Eye (tissue), 1 donor: ENCODE data around the gene PID1.
A peak's percentile ranks its signal among the peaks of the same experiment; 100 is the strongest.

Experiments
- DNase-seq: peaks from one replicate; pipeline ENCODE4 v3.0.0-alpha.2; 2015

The PID1 gene

DNA sequence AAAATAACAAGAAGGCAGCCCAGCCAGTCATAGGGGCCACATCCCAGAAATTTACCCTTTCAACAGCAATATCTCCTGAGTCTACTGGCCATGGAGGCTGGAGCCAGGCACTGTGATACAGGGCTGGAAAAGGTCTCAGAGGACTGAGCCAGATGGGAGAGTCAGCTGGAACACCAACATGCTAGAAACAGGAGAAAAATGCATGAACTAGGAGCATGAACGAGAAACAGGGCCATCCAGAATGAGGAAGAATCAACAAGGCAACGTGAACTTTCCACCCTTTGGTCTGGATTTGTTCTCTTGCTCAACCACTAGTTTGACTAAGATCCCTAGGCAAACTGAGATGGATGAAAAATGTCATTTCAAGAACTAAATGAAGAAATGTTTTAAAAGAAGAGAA is 13.1 kb downstream of the PID1 start:
- no peak for DNase-seq

DNA sequence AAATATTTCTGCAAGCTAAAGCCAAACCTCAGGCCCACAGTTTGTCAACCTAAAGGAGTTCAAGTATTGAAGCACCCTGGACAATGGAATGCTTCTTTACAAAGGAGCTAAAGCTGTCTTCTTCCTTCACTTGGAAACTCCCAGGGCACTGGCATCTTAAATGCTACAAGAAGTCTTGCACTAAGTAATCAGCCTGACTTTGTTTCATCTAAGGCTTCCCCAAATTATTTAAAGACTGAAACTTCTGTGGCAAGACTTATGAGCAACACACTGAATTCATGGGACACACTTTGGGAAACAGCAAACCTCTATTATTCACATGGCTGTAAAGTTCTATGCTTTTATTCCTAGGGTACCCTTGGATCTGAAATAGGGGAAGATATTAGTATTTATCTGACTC is 14.7 kb downstream of the PID1 start:
- DNase-seq, result no peak

DNA sequence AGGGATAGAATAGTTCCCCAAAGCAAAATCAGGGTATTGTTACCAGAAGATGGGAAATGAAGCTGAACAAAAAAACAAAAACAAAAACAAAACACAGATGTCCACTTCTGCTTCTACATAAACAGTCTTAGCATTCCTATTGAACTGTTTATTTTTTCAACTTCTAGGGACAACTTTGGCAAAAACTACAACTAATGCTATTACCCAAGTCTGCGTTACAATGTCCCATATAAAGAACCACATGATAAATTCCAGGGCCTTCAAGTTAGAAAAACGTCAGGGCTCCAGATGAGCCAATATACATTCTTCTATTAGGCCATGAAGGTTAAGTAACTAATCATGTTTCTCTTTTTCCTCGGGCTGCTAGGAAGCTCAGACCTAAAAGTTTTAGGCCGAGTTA is 16.9 kb downstream of the PID1 start:
- DNase-seq, result no peak

DNA sequence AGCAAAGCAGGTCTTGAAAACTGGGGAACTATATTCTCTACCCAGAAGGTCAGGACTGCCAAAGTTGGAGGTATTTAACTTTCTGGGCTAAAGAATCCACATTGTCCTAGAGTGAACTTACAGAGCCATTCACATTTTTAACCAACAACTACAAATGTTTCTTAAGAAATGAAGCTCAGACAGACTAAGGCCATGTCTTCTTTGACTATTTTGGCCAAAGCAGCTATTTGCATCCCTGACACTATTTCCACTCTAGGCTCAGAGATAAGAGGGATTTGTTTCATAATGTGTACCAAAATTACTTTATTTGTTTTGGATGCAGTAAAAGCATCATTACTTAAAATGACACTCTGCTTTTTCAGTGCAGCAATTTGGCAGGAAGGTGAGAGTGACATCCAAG is 18.1 kb downstream of the PID1 start:
- DNase-seq, result no peak

DNA sequence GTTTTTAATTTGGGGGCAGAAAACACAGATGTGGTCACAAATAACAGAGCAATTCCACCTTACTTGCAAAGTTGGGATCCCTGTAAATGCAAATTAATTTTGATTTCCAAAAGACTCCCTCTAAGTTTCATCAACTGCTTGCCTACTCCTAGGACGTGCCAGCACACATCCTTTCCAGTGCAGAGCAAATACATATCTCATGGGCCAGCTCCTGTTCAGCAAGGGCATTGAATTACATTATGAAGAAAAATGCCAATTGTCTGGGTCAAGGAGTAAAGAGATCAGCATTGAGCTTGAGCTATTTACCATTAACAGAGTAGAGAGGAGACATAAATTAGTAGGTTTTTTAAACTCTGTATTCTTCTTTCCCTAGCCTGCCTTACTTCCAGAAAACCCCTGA is 18.8 kb downstream of the PID1 start:
- no peak for DNase-seq

DNA sequence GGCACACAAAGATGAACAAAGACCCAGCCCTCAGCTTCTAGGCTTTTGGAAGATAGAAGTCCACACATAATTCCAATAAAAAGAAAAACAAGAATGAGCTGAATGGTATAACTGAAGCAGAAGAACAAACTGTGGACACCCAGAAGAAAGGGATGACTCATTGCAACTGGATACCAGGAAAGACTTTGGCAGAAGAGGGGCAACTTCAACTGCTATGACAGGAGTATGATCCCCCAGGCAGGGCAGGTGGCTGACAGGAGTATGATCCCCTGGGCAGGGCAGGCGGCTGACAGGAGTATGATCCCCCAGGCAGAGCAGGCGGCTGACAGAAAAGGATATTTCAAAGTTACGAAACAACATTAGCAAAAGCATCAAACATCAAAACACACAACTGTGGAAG is 21.6 kb downstream of the PID1 start:
- DNase-seq, result no peak

DNA sequence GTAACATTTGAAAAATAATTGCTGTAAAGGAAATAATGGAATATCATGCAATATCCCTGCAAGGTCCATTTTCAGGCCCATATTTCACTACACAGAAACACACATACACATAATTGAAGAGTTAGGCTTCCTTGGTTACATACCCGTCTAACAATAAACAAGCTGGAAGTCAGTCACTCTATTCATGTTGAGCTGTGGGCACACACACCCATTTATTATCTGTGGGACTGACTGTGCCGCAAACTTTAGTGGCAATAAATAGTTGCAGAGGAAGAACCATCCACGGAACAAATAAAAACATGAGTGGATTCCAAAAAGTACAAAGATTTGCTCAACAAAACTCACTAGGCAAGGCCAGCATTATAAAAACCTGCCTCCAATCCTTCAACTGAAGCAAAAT is 24.8 kb downstream of the PID1 start:
- DNase-seq, result no peak

DNA sequence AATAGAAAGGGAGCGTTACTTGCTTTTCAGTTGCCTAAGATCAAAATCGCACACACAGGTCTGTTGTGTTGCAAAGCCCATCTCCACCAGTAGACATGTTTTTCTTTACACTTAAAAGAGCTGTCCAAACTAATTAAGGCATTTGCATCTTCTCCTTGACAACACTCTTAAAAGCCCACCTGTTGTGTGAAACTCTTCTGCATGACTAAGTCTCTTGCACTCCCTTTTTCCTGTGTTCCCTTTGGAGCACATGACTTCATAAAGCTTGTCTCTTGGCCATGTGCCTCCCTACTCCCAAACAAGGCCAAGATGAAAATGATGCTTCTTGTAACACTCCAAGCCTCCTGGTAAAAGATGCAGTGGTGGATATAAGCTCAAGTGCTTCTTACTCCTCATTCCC is 26.1 kb downstream of the PID1 start:
- DNase-seq, result peak; percentile 78

DNA sequence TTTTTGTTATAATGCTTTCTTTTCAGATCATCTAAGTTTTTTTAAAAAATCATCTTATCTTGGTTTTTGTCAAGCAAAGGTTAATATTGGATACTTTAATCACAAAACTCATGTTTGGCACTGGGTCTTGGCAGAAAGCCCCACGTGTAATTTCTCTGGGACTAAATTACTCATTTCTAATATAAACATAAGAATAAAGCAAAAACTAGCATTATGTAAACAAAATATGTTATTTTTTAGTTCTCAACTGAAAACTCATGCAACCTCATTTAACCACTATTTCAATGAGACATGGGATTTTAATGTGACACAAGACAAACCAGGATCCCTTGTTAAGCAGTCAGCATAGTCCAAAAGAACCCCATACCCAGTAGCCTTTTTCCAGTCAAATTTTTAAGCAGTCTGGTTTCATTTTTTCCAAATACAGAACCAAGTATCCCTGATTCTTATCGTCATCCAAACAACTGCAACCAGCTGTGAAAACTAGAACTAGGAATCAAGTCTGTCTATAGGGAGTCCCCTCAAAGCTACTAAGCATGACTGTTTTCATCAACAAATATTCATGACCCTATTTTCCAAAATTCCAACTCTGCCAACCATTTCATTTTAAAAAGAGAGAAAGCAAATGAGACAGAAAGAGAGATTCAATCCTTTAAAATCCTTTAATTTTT is 27.1 kb downstream of the PID1 start:
- peak; percentile 35 for DNase-seq

DNA sequence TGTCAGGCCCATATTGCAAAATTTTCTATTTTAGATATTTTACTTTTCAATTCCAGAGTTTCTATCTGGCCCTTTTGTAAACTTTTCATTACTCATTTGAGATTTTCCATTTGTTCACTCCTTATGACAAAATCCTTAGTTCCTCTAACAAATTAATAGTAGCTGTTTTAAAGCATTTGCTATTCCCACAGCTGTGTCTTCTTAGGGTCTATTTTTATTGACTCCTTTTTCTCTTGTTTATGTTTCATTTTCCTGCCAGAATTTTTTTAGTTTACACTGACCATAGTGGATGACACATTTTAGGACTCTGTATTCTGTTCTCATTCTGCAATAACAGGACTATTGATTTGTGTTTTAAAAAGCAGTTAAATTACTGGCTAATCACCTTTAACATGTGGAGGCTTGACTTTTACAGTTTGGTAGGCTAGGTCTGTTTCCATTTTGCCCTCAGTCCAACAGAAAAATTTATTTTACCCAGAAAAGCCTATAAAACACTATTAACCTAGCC is 30.0 kb downstream of the PID1 start:
- no peak for DNase-seq

DNA sequence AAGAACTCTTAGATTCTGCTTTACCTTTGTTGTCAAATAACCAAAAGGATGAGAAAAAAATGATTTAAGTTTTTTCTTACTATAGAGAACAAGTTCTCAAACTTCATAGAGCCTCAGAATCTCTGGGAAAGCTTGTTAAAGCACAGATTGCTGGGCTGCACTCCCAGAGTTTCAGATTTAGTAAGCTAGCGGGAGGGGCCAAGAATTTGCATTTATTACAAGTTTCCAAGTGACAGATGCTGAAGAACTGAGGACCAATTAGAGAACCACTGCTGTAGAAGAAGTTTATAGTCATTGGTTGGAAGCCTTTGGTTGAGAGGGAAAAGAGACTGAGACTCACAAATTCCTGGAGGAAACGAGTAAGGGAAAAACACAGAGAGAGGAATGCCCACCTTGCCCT is 32.1 kb downstream of the PID1 start:
- DNase-seq, result no peak

DNA sequence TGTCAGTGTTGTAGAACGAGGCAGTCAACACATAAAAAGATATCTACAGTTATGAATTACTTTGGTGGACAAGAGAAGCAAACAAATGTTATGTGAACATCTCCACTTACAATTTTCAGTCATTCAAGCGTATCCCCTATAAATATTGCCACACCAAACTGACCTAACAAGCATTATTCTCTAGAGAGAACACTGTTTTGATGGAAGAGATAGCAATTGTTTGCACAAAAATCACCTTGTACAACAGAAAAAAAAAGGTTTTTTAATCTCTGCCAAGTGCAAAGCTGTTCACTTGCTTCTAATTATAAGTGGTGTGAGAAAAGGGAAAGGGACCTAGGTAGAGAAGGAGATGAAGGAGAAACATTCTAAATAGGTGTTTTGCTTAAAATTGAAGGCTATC is 33.8 kb downstream of the PID1 start:
- no peak for DNase-seq

DNA sequence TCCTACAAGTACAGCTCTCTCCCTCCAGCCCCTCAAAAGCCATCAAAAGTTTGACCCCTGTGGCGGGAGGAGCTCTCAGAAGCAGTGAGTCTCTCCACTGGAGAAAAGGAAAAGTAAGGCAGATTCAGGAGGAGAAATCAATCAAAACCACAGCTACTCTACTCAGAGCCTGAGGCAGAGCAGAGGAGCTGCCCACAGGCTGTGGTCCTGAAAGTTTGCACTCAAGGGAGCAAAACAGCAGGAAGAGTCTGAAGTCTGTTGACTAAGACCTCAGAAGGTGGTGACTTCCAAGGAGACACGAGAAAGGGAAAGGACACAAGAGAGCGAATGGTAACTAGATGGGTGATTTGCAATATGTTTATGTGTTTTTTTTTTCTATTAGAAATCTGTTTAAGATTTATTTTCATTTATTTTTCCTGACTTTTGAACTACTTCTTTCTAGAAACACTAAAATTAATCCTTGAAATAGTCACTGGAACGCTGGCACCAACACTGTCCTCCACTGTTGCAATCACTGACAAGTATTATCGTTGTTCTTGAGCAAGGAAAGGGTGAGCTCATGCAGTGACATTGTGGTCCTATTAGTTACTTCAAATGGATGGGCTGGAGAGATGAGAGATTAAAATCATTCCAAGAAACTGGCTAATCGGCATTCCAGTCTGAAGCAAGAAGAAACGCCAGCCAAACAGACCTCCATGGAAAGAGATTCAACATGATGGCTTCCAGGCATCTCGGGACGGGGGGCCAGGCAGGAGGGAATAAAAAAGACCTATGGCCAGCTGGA is 35.8 kb downstream of the PID1 start:
- peak; percentile 20 for DNase-seq

DNA sequence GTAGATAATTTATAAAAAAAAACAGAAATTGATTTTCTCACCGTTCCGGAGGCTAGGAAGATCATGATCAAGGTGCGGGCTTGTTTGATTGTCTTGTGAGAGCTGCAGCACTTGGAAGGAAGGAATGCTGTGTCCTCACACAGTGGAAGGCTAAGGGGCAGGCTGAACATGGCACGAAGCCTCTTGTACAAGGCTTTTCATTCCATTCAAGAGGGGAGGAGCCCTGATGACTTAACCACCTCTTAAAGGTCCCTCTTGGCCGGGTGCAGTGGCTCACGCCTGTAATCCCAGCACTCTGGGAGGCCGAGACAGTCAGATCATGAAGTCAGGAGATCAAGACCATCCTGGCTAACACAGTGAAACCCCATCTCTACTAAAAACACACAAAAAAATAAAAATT is 39.2 kb downstream of the PID1 start:
- no peak for DNase-seq

DNA sequence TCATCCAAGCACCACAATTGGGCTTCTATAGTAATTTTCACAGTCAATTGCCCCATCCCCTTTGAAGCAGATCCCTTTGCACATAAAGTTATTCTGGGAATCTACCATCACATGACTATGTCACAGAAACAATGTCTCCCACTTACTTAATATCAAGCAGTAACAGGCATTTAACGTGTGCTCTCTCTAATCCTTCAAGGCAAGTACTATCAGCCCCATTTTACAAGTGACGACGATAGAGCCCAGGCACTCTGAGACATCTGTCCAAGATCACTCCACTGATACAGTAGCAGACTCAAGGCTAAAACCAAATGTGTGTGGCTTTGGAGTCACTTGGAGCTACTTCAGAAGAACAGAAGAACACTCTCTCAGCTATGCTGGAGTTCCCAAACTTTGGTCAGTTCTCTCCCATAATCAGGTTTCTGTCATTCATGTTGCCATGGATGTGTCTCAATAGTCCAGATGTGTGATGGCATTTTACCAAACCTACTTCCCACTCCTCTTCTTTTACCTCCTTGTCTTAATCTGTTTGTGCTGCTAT is 39.7 kb downstream of the PID1 start:
- no peak for DNase-seq

DNA sequence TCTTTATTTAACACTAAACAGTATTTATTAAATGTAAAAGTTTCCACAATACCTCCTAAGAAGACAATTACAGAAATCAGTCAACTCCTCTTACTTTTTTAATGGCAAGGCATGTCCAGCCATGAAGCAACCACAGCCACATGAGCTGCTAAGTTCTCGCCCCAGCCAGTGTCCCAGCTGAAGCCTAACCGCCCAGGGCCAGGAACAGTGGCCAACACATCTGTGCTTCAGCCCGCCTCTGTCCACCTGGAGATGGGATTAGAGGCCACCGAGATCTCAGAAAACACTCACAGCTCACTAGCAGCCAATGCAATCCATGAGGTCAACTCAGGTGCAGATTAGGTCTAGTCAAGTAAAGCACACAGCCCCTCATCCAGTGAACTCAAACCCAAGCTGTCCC is 40.2 kb downstream of the PID1 start:
- no peak for DNase-seq

DNA sequence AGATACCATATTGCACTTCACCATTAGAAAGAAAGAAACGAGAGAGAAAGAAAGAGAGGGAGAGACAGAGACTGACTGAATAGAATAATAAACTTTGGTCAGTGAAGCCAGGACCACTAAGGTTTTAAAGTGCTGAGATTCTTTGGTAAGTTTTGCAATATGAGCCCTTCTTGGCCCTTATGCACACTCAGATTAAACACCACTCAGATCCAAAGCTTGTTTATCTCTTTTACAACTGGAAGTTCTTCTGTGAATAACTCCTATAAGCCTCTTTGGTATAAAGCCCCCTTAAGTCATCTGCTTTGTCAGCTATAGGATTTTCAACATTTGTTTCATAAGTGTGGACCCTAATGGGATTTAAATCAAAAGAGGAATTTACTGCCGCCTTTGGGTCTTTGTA is 40.8 kb downstream of the PID1 start:
- DNase-seq, result peak; percentile 54

DNA sequence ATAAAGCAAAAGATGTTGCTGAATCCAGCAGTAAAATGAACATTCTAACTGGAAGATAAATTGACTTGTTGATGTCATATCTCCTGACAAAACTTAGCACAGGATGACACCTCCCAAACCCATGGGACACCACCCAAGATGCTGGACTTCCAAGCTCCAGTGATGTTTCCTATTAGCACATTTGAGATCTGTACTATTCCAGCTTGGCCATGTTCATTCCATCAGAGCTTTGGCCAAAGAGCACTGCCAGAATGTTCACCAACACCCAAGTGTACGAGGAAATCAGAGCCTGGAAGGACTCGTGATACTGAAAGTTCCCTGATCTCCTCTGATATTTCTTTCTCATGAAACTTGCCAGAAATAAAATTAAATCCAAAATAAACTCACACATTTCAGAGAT is 44.7 kb downstream of the PID1 start:
- no peak for DNase-seq

DNA sequence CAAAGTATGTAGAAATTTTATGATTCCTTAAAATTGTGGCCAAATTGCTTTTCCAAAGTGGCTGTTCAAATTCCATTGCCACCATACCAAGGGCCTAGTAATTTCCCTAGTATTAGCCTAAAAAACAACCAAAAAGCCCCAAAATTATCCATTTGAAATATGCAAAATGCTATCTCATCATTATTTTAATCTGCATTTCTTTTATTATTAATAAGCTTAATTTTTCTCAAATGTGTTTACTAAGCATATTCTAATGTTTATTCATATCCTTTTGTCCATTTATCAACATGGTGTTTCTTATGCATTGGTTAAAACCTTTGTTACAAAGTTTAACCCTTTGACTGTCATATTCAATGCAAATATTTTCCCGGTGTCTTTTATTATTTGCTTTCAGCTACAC is 48.0 kb downstream of the PID1 start:
- no peak for DNase-seq

DNA sequence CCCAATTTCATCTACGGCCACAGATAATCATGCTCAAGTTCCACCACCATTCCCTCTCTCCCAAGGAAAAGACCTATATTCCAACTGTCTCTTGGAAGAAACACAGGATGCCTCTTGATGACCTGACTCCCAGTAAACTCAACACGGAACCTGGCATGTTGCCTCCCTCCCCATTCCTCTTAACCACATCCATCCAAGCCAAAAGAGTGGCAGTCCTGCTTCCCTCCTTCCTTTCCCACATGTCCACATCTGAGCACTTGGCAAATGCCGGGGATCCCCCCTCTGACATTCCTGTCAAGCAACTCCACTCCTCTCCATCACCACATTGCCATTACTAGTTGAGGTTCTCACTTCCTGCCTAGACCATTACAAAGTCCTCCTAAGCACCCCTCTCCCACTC is 49.4 kb downstream of the PID1 start:
- DNase-seq, result no peak

DNA sequence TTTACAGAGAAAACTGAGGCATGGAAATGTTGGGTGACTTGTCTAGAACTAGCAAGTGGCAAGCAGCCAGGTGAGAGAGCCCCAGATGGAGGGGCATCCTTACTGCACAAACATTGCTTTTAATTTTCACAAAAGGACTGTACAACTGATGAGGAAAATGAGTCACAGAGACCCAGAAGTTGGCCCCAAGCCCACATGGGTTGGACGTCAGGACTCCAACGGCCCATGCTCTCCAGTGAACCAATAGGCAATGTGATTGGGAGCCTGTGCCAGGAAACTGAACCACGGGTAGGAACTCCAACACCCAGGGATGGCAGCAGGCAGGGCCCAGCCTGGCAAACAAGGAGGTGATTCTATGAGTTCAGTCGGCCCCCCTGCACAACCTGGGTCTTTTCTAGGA is 50.8 kb downstream of the PID1 start:
- DNase-seq, result no peak

DNA sequence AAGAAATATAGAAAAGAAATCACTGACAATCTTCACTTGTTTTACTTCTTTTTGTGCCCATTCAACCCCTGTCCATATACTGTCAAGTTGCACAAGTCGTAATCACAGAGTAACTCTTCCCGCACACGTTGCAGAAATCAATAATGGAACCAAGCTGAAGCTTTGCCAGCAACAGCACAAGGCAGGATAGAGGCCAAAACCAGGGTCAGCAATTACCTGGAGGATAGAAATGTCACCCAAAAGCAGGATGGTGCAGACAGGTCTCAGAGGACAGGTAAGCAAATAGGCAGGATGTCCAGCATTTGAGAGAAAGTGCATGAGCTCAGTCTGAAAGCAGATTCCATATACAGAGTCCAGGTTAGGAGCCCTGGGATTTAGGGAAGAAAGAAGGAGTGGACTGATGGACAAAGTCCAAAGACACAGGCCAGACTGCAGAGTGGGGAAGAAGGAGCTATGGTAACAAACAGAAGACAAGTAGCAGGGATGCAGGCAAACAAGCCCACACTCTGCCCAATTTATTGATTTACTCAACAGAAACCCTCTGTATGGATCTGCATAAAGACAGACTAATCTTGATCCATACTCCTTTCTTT is 52.7 kb downstream of the PID1 start:
- no peak for DNase-seq

DNA sequence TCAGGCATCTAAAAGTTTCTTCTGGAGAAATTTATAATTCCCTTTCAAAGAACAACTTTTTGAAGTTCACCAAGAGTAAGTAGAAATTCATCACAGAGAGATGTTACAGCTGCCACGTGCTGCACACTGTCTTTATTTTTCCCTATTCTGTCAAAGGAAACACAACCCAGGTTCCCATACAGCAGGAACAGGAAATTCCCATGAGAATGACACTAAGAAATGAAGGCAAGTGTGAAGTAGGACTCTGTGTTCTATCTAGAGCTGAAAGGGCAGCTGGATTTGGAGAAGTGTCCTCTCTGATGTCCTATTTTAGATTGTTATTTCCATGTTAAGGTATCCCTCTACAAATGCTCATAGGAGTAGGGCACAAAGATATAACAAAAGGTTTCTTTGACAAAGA is 58.8 kb downstream of the PID1 start:
- DNase-seq, result no peak

DNA sequence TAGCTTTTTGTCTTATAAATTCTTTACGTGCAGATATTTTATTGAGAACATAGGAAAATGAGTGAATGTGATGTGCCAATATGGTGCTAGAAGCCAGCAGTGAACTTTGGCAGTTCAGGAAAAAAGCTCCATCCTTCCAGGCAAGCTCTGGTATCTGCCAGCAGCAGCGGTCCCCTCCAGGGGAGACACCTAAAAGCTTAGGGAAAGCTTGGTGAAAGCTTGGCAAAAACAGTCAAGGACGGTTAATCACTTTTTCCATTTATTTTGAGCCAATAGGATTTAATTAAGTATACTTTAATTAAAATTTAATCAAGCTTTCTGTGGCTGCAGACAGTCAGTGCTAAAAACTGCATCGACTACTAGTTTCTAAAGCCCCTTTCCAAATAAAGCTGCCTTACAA is 60.4 kb downstream of the PID1 start:
- no peak for DNase-seq
